ENCODE results near the gene EHMT1. TPM values are rescaled to one million over a fixed set of nuclear protein-coding genes. Genes with fewer than 3 reads are reported as not detected.

EHMT1 gene
- total RNA-seq, 6 experiments from 2014 or later: 26.8 to 51.9 (median 36.7) TPM

DNA sequence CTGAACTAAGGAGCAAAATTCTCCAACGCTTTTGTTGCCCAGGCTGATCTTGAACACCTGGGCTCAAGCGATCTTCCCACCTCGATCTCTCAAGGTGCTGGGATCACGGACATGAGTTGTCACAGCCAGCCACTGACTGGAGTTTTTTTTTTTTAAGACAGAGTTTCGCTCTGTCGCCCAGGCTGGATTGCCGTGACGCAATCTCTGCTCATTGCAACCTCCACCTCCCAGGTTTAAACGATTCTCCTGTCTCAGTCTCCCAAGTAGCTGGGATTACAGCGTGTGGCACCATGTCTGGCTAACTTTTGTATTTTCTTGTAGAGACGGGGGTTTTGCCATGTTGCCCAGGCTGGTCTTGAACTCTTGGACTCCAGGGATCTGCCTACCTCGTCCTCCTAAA is 58.2 kb downstream of the EHMT1 start:
- Histone ChIP-seq H3K4me3 (no peak overlapping the region), H3K27me3 (no peaks in the 10 kb centered on the region), H3K9me3 (no peaks in the 10 kb centered on the region), H3K36me3 (no peaks in the 10 kb centered on the region), H3K27ac (no peak overlapping the region), H3K4me1 (peaks cover 0 to 7% (median 3%) of the 10 kb centered on the region in 4 donors)
- DNase-seq (no peak), ATAC-seq (no peak)
- TF ChIP-seq POLR2A (IDR thresholded peaks at IDR 0.05) (no peak), CTCF (IDR thresholded peaks at IDR 0.05) (no peak)
- 79% methylated on average over 7 of the region's 12 CpGs for WGBS (ENCODE audit: insufficient coverage, low coverage, low lambda C conversion rate, missing lambda C conversion rate)
- intact Hi-C loops (cut with DNase I): no loop called here

GRCh38 chr9:137678202-137678601 is 59.4 kb downstream of the EHMT1 start:
- 67% methylated on average over 8 of the region's 12 CpGs for WGBS (ENCODE audit: insufficient coverage, low coverage, low lambda C conversion rate, missing lambda C conversion rate)
- TF ChIP-seq CTCF (IDR thresholded peaks at IDR 0.05): no peak
- TF ChIP-seq POLR2A (IDR thresholded peaks at IDR 0.05): no peak
- no peak for DNase-seq
- ATAC-seq: no peak
- H3K4me3 ChIP-seq: no peak overlapping the region
- intact Hi-C loops (cut with DNase I): no loop called here
- no peaks in the 10 kb centered on the region for H3K36me3 ChIP-seq
- H3K4me1 ChIP-seq: peaks cover 0 to 3% (median 1%) of the 10 kb centered on the region in 4 donors
- no peaks in the 10 kb centered on the region for H3K27me3 ChIP-seq
- H3K9me3 ChIP-seq: no peaks in the 10 kb centered on the region
- no peak overlapping the region for H3K27ac ChIP-seq

DNA sequence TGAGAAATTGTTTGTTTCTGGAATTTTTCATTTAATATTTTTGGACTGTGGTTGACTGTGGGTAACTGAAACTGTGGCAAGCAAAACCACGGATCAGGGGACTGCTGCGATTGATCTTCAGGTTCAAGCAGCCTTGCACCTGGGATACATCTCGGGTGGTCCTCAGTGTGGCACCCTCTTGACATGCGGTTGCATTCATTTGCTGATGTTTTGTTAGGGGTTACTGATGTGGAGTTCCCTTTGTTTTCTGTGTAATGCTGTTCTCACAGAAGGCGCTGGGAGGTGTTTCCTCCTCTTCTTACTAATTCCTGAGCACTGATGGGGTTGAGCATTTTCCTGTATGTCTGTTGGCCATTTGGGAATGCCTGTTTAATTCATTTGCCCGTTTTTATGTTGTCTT is 60.4 kb downstream of the EHMT1 start:
- 72% methylated on average over 6 of the region's 6 CpGs for WGBS (ENCODE audit: insufficient coverage, low coverage, low lambda C conversion rate, missing lambda C conversion rate)
- DNase-seq: no peak
- Histone ChIP-seq H3K4me3 (no peak overlapping the region), H3K36me3 (no peaks in the 10 kb centered on the region), H3K27ac (no peak overlapping the region), H3K4me1 (no peaks in the 10 kb centered on the region), H3K9me3 (no peaks in the 10 kb centered on the region), H3K27me3 (no peaks in the 10 kb centered on the region)
- no peak for ATAC-seq
- intact Hi-C loops (cut with DNase I): no loop called here
- TF ChIP-seq POLR2A (IDR thresholded peaks at IDR 0.05): no peak
- no peak for TF ChIP-seq CTCF (IDR thresholded peaks at IDR 0.05)

- 71% methylated on average over 6 of the region's 7 CpGs for WGBS (ENCODE audit: insufficient coverage, low coverage, low lambda C conversion rate, missing lambda C conversion rate)
- no peak overlapping the region for H3K27ac ChIP-seq
- no peaks in the 10 kb centered on the region for H3K36me3 ChIP-seq
- no peaks in the 10 kb centered on the region for H3K27me3 ChIP-seq
- ATAC-seq: no peak
- H3K4me3 ChIP-seq: no peak overlapping the region
- H3K4me1 ChIP-seq: peaks cover 0 to 2% (median under 1%) of the 10 kb centered on the region in 4 donors
- no peak for TF ChIP-seq POLR2A (IDR thresholded peaks at IDR 0.05)
- H3K9me3 ChIP-seq: no peaks in the 10 kb centered on the region
- intact Hi-C loops (cut with DNase I): no loop called here
- no peak for DNase-seq
Measured at GRCh38 chr9:137679695-137680305, 61.0 kb downstream of the EHMT1 start.

- Histone ChIP-seq H3K27me3 (no peaks in the 10 kb centered on the region), H3K9me3 (no peaks in the 10 kb centered on the region), H3K36me3 (no peaks in the 10 kb centered on the region), H3K4me1 (peaks cover 0 to 6% (median 2%) of the 10 kb centered on the region in 4 donors), H3K27ac (no peak overlapping the region), H3K4me3 (no peak overlapping the region)
- 93% methylated on average over 5 of the region's 18 CpGs for WGBS (ENCODE audit: insufficient coverage, low coverage, low lambda C conversion rate, missing lambda C conversion rate)
- ATAC-seq (no peak), DNase-seq (no peak)
- no peak for TF ChIP-seq CTCF (IDR thresholded peaks at IDR 0.05)
- no peak for TF ChIP-seq POLR2A (IDR thresholded peaks at IDR 0.05)
- intact Hi-C loops (cut with DNase I): no loop called here
Measured at GRCh38 chr9:137680444-137681358, 61.9 kb downstream of the EHMT1 start.

Data from right lobe of liver (tissue), 6 donors.